HG02798 (cell line): ENCODE data around the gene BEND6.

Source experiments
- ATAC-seq: cut with Tn5 transposase; IDR thresholded peaks from one replicate; pipeline ENCODE4 v1.9.1; 2021; ENCODE audit warnings: mild to moderate bottlenecking; ENCODE audit not compliant: unreplicated experiment, poor library complexity

BEND6 gene

DNA sequence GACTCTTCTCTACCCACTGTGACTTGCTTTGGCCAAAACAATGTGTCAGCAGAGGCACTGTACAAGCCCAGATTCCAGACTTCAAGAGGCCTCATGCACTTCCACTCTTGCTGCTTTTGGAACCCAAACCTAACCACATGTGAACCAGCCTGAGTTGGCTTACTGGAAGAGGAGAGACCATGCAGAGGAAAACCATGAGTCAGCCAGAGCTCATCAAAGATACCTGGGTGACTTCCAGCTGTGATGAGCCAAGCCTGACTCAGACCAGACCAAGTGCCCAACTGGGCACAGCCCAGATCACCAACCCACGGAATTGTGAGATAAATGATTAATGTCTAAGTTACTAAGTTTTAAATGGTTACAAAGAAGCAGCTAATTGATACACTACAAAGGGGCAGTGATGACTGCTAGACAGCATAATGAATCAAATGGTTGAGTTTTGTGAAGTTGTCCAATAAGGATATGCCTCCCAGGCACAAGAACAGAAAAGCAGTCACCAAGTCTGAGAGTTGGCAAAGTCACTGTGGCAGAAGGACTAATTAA, 16.2 kb upstream of the BEND6 start:
- peak; percentile 41 for ATAC-seq

DNA sequence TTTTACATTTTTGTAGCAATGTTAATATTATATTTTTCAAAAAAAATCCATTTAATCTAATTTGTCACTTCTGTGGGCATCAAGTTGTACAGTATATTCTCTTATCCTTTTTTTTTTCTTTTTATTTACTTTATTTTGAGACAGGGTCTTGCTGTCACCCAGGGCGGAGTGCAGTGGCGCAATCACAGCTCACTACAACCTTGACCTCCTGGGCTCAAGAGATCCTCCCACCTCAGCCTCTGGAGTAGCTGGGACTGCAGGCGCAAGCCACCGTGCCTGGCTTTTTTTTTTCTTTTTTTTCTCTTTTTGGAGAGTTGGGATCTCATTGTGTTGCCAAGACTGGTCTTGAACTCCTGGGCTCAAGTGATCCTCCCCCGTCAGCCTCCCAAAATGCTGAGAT, 14.4 kb upstream of the BEND6 start:
- no peak for ATAC-seq

DNA sequence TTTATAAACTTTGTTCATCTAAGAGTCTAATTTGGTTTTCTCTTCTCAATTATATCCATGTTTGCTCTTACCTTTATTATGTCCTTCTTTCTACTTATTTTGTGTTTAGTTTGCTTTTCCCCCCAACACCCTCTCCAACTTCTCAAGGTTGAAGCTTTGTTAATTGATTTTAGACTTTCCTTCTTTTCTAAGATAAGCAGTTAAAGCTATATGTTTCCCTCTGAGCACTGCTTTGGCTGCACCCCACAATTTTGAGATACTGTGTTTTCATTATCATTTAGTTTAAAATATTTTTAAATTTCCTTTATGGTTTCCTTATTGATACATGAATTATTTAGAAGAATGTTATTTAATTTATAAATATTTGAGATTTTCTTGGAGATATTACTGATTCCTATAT, 13.9 kb upstream of the BEND6 start:
- ATAC-seq = no peak

DNA sequence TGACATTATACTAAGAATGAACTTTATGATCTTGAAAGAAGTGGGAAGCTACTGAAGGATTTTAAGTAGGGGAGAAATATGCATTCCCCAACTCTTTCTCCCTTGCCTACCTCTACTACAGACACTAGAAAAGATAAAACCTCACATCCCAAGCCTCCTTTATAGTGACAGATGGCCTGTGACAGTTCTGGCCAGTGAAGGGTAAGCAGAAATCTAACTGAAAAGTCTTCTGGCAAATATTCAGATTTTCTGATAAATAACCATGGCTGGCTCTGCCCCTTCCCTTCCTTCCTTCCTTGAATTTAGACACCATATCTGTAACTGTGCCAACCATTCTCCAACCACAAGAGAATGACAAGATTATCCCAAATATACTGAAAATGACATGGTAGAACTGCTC, 10.2 kb upstream of the BEND6 start:
- ATAC-seq = no peak

- ATAC-seq = no peak
Measured at GRCh38 chr6:56946368-56946767, 8.5 kb upstream of the BEND6 start.

GRCh38 chr6:56947924-56948323, 7.0 kb upstream of the BEND6 start:
- ATAC-seq = no peak

GRCh38 chr6:56949265-56949664, 5.6 kb upstream of the BEND6 start:
- no peak for ATAC-seq

DNA sequence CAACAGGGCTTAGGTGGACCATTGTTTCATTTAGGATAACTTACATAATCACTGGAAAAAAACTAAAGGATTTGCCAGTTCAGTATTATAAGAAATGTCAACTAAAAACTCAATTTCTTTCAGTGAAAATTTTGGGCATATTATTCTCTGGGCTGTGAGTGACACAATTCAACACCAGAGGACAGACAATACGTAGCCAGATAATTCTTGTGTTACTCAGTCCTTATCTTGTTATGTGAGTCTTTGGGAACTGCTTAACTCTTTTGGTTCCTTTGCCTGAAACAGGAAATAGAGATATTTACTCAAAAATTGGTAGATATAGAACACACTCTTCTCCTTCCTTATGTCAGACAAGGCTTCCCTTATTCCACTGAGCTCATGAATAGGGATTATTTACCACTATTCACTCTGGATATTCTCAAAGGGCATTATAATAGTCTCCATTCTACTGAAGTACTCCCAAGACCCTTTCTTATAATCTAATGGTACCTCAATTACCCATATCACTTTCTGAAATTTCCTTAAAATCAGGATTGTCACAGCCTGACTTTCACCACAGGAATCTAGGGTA, 4.9 kb upstream of the BEND6 start:
- no peak for ATAC-seq

DNA sequence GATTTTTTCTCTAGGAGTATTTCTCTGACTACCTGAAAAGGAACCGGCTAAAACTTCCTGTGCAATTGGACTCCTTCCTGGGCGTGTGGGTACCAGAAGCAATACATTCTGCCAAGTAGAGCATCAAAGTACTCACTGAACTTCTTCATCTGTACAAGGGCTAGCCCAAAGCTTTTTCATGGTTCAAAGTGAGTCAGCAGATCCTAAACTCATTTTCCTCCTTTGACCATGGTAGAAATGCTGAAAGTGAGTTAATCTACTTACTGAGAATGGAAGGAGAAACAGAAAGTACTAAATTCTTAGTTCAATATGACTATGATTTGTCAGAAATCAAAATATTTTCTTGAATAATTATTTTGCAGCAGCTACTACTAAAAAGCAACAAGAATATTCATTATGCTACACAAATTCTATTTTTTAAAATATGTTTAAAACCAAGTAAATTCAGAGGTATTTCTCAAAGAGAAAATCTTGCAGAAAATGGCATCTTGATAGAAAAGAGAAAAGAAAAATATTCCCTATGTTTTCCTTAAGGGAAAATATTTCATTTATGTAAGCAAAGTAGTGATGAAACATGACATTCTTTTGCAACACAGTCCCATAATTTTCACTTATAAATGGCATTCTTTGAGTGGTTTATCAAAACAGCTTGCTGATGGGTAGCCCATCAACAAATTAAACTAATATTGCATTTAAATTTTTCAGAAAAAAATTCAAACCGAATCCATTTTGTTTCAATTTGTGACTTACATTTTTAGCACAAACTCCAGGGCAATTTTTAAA, 3.7 kb upstream of the BEND6 start:
- no peak for ATAC-seq

- no peak for ATAC-seq
Measured at GRCh38 chr6:56953597-56954402, 1.1 kb upstream of the BEND6 start.

DNA sequence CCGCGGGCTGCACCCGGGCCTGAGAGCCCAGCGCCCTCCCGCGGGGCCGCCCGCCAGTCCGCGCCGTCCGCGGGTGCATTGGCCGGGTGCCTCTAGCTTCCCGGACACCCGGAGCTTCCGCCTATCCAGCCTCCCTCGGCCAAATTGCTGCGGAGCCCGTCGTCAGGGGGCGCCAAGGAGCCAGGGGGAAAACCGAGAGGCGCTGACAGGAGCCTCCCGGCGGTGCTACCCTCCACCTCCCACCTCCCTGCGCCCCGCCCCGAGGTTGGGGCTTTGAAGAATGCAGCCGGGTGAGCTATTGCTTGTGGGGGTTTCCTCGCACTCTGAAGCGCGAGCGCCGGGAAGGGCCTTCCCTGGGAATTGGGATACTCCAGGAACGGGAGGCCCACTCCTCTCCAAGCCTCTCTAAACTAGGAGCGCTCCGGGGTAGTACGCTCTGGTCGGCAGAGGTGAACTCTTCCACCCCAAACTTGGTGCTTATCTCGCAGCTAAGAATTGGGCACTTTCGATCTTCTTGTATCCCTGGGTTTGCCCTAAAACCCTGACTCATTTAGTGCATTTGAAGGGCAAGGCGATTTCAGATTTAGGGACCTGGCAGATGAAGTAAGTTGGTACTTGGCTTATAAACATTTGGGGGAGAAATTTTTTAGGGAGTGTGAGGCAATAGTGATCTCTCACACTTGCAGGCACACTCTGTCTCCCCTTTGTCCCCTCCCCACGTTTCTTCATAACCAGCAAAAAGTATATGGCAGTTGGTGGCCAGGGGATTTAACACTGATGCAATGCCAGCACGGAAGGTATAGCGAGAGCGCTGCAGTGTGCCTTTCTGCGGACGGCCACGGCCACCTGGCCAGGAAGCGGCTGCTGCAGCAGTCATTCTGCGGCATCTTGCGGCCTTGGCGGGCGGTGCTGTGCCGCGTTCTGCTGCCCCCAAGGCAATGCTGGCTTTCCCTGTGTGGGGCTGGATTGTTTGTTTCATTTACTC, 556 bp downstream of the BEND6 start:
- ATAC-seq = peak; percentile 77

DNA sequence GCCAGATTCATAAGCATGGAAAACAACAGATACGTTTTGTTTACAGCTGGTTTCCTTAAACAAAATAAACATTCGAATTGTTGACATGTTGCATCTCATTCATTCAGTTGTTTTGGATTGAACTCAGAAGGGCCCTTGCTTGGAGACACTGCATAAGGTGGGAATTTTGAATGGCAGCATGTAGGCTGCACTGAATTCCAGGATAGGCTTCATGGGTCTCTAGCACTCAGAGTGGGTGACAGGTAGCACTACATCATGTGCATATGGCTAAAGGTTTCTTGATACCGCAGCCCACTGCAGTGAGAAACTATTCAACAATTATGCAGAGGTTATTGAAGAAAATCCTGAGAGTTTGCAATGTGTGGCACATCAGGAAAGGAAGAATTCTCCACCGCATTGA, 1.6 kb downstream of the BEND6 start:
- no peak for ATAC-seq

DNA sequence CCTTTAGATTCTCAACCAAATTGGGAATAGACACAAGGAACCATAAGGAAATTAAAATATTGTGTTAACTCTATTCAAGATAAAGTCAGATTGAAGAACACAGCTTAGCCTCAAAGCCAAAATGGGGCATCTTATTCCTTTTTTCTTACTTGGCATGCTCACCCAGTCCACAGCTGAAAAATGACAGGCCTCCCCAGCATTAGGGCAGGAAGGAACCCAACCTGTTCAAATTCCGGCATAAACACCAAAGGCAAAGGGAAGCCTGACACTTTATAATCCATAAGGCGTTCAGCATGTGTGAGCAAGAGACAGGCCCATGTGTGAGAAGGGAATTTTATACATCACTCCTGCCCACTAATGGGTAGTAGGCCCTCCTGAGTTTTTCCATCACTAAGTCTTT, 2.9 kb downstream of the BEND6 start:
- no peak for ATAC-seq

DNA sequence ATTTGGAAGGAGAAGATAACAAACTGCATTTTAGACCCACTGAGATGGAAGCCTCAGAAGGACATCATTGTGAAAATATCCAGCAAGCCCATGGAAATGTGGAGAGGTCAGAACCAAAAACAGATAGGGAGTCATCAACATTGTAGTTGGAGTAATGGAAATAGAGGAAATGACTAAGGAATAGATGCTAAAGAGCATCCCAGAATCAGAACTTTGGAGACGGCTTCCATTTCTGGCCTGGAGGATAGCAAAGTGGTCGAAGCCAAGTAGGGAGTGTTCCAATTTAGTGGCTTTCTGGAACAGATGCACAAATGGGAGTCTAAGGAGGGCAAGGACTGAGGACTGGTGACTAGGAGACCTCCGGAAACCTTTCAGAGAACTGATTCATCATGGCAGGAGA, 3.6 kb downstream of the BEND6 start:
- ATAC-seq = no peak

DNA sequence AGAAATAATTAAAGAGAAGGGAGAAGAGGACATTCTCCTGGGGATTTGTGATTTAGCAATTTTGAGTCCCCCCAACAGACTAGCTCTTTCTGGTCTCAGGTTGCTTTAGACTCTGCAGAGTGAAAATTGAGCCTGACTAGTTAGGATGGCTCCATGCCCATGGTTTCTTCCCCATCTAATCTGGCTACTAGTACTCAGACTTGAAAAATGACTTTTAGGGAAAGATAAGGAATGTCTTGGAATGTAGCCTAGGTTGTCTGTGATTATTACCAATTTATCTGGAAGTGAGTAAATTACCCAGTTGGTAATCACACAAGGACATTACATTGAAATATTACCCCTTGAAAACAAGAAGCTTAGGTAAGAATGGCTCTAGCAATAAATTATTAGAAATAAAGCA, 4.2 kb downstream of the BEND6 start:
- no peak for ATAC-seq

GRCh38 chr6:56959938-56960337, 5.0 kb downstream of the BEND6 start:
- ATAC-seq = no peak

DNA sequence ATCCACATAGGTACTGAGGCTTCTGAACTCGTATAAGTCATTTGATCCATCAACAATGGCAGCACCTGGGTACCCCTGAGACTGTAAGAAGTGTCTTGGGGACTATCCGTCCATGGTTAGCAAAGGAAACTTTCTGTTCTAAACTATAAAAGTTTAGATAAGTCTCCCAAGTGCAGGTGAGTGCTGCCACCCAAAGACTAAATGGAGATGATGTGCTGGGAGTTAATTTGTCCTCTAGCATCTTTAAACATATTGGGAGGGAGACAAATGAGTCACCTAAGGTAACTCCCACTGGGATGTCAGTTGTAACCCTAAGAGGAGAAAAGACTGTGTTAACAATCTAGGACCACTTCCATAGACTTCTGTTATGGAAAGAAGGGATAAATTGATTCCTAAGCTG, 6.2 kb downstream of the BEND6 start:
- ATAC-seq = no peak

GRCh38 chr6:56962441-56962840, 7.5 kb downstream of the BEND6 start:
- no peak for ATAC-seq

DNA sequence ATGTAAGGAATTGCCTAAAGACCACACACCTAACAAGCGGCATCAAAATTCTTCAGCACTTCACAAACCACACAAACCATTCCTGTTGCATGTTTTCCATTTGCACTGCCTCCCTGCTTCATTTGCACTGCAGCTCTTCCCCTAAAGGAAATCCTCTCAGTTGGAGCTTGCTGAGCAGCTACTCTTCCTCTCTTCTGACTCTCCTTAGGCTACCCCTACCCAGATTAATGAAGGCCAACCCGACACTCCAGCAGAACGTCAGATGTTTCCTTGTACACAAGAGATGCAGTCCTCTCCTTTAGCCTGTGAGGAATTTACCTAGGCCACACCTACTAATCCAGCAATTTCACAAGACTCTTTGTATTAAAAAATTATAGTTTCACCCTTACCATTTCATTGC, 8.1 kb downstream of the BEND6 start:
- ATAC-seq = no peak

GRCh38 chr6:56963793-56964192, 8.9 kb downstream of the BEND6 start:
- ATAC-seq = no peak
